ENCODE data around the gene ARHGAP15. TPM values are rescaled to one million over a fixed set of nuclear protein-coding genes. Genes with fewer than 3 reads are reported as not detected.

Gene ARHGAP15
- polyA plus RNA-seq, 2 of the 4 experiments (the other 2 are of a cell fraction), result 0.34 TPM; not detected in 1

GRCh38 chr2:143717536-143718168 is 588.4 kb downstream of the ARHGAP15 start:
- Histone ChIP-seq H3K4me3 (no peak overlapping the region), H3K9me3 (no peaks in the 10 kb centered on the region), H3K4me2 (0 out of 3 replicates have a peak overlapping the region, but pooled peaks have one; percentile 4), H3K4me1 (no peaks in the 10 kb centered on the region), H3K27ac (no peak overlapping the region)
- POLR2A ChIA-PET, result no interaction called here
- TF ChIP-seq E2F6 (IDR thresholded peaks at IDR 0.05; ENCODE audit: borderline replicate concordance, low read depth), result no peak
- TF ChIP-seq TP53 (CRISPR knock-in tag; IDR thresholded peaks at IDR 0.05), result no peak
- TF ChIP-seq MAZ (IDR thresholded peaks at IDR 0.05; ENCODE audit: borderline replicate concordance, low read depth, low read length), result no peak
- FAIRE-seq (no peak), ATAC-seq (no peak), DNase-seq (ENCODE audit: low read depth in 1 of 2, low spot score in 1 of 2) (no peak)
- CTCF ChIA-PET, result no interaction called here
- WGBS (ENCODE audit: missing lambda C conversion rate), result 37% methylated on average over 10 of the region's 10 CpGs

- ChIA-PET CTCF (no interaction called here), POLR2A (no interaction called here)
- no peak overlapping the region for H3K4me2 ChIP-seq
- no peaks in the 10 kb centered on the region for H3K9me3 ChIP-seq
- ATAC-seq (no peak), DNase-seq (ENCODE audit: low read depth in 1 of 2, low spot score in 1 of 2) (no peak), FAIRE-seq (no peak)
- no peak for TF ChIP-seq SREBF2 (IDR thresholded peaks at IDR 0.05)
- no peak for TF ChIP-seq MYC (IDR thresholded peaks at IDR 0.05; ENCODE audit: borderline replicate concordance, low read length)
- TF ChIP-seq NPAS2 (CRISPR knock-in tag; IDR thresholded peaks at IDR 0.05; ENCODE audit: borderline replicate concordance), result no peak
- no peak for TF ChIP-seq POLR2A (IDR thresholded peaks at IDR 0.05; ENCODE audit: low read length)
- TF ChIP-seq EHF (CRISPR knock-in tag; IDR thresholded peaks at IDR 0.05), result no peak
- TF ChIP-seq NFE2L2 (conservative IDR thresholded peaks at IDR 0.05; ENCODE audit: low read length), result no peak
- TF ChIP-seq FOXS1 (CRISPR knock-in tag; IDR thresholded peaks at IDR 0.05), result no peak
- no peak for TF ChIP-seq TFCP2L1 (CRISPR knock-in tag; IDR thresholded peaks at IDR 0.05)
- no peak for TF ChIP-seq HEYL (CRISPR knock-in tag; IDR thresholded peaks at IDR 0.05)
- no peak for TF ChIP-seq JUN (IDR thresholded peaks at IDR 0.05)
- no peak for TF ChIP-seq PBX3 (IDR thresholded peaks at IDR 0.05)
- TF ChIP-seq HMGXB4 (CRISPR knock-in tag; IDR thresholded peaks at IDR 0.05; ENCODE audit: borderline replicate concordance), result no peak
- TF ChIP-seq KDM1A (IDR thresholded peaks at IDR 0.05; ENCODE audit: low read depth), result no peak
- no peak for TF ChIP-seq REST (IDR thresholded peaks at IDR 0.05)
- TF ChIP-seq HES2 (IDR thresholded peaks at IDR 0.05), result no peak
- WGBS (ENCODE audit: missing lambda C conversion rate), result 54% methylated on average over 2 of the region's 2 CpGs
- H3K27ac ChIP-seq, result no peak overlapping the region
- H3K4me1 ChIP-seq, result no peaks in the 10 kb centered on the region
- no peak overlapping the region for H3K4me3 ChIP-seq
Measured at GRCh38 chr2:143718745-143719144, 589.5 kb downstream of the ARHGAP15 start.

All from A549 (cell line).